Subcutaneous abdominal adipose tissue (tissue), 5 donors: ENCODE results near the gene RNU5B-1.

Experiments
- H3K27ac ChIP-seq: one replicate; pipeline ENCODE4 v1.7.0; 2013; ENCODE audit warnings: low read depth, mild to moderate bottlenecking, inconsistent platforms, low read length, moderate library complexity
- H3K27me3 ChIP-seq, 5 donors: one replicate each; pipeline ENCODE4 v1.7.0; 2013; ENCODE audit warnings: low read length in 5 of 5, inconsistent platforms in 1 of 5; ENCODE audit not compliant: control insufficient read depth in 5 of 5, insufficient read depth in 4 of 5
- H3K36me3 ChIP-seq, 5 donors: one replicate each; pipeline ENCODE4 v1.7.0; 2013; ENCODE audit warnings: low read length in 5 of 5; ENCODE audit not compliant: control insufficient read depth in 5 of 5, insufficient read depth in 5 of 5
- H3K4me1 ChIP-seq, 5 donors: one replicate each; pipeline ENCODE4 v1.7.0; 2013; ENCODE audit warnings: low read length in 5 of 5, mild to moderate bottlenecking in 3 of 5, moderate library complexity in 1 of 5; ENCODE audit not compliant: control insufficient read depth in 5 of 5, insufficient read depth in 5 of 5
- H3K4me3 ChIP-seq, 5 donors: one replicate each; pipeline ENCODE4 v1.7.0; 2013; ENCODE audit warnings: low read length in 5 of 5, low read depth in 1 of 5
- H3K9ac ChIP-seq, 5 donors: one replicate each; pipeline ENCODE4 v1.7.0; 2013; ENCODE audit warnings: low read length in 5 of 5, mild to moderate bottlenecking in 4 of 5, moderate library complexity in 3 of 5
- H3K9me3 ChIP-seq, 5 donors: one replicate each; pipeline ENCODE4 v1.7.0; 2013; ENCODE audit warnings: low read length in 5 of 5; ENCODE audit not compliant: control insufficient read depth in 5 of 5
- donor health status: healthy.
- donor health status: healthy.
- donor health status: healthy.
- donor health status: healthy.
- donor health status: healthy.

Gene RNU5B-1

DNA sequence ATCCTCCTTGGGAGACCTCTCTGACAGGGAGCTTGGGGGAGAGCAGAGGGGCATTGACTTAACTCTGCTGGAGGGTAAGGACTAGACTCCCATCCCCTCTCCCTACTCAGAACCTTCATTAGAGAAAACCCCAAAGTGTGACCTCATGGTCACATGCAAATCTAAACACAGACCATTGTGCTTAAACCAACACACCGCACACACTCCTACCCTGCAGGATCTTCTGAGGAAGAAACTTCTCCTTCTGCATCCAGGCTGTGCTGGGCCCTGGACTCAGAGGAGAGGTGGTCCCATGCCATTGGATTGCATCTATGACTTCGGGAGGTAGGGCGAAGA is 17.0 kb upstream of the RNU5B-1 start:
- Histone ChIP-seq H3K9ac (peak overlapping the region in 3 of 5 donors; percentile 22 to 86 (median 68)), H3K4me3 (peak overlapping the region in 2 of 5 donors; percentile 80 to 84), H3K4me1 (peaks cover 3 to 20% (median 15%) of the 10 kb centered on the region in 5 donors), H3K36me3 (peaks cover 0 to 2% (median 0%) of the 10 kb centered on the region in 5 donors), H3K9me3 (no peaks in the 10 kb centered on the region), H3K27ac (peak overlapping the region; percentile 75), H3K27me3 (no peaks in the 10 kb centered on the region)

GRCh38 chr15:65289261-65289854 is 15.1 kb upstream of the RNU5B-1 start:
- Histone ChIP-seq H3K27me3 (no peaks in the 10 kb centered on the region), H3K27ac (no peak overlapping the region), H3K4me3 (no peak overlapping the region), H3K36me3 (no peaks in the 10 kb centered on the region), H3K4me1 (peaks cover 3 to 20% (median 15%) of the 10 kb centered on the region in 5 donors), H3K9me3 (no peaks in the 10 kb centered on the region), H3K9ac (no peak overlapping the region)

- H3K4me1 ChIP-seq, result peaks cover 3 to 21% (median 15%) of the 10 kb centered on the region in 5 donors
- H3K4me3 ChIP-seq, result no peak overlapping the region
- H3K9me3 ChIP-seq, result no peaks in the 10 kb centered on the region
- no peak overlapping the region for H3K27ac ChIP-seq
- H3K27me3 ChIP-seq, result no peaks in the 10 kb centered on the region
- no peaks in the 10 kb centered on the region for H3K36me3 ChIP-seq
- H3K9ac ChIP-seq, result no peak overlapping the region
These were observed 14.2 kb upstream of the RNU5B-1 start for GRCh38 chr15:65290228-65290627.

DNA sequence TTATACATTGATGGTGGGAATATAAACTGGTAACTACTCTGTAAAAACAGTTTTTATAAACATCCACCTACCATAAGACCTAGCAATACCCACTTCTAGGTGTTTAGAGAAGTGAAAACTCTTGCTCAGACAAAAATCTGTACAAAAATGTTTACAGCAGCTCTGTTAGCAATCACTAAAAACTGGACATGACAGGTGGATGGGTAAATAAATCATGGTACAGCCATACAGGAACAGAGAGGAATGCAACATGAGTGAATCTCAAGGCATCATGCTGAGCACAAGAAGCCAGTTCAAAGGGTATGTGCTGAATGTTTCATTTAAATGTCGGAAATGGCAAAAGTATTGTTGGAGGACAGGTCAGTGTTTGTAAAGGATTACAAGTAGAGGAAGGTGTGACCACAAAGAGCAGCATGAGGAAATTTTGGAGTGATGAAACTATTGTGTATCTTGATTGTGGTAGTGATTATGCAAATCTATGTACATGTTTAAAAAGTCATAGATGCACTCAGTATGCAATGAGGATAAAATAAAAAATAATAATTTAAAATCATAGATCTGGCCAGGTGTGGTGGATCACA is 11.4 kb upstream of the RNU5B-1 start:
- Histone ChIP-seq H3K27me3 (no peaks in the 10 kb centered on the region), H3K4me3 (no peak overlapping the region), H3K27ac (no peak overlapping the region), H3K36me3 (no peaks in the 10 kb centered on the region), H3K9me3 (no peaks in the 10 kb centered on the region), H3K4me1 (peaks cover 0 to 14% (median 12%) of the 10 kb centered on the region in 5 donors), H3K9ac (no peak overlapping the region)

- Histone ChIP-seq H3K4me1 (peaks cover 0 to 19% (median 17%) of the 10 kb centered on the region in 5 donors), H3K4me3 (no peak overlapping the region), H3K9ac (no peak overlapping the region), H3K27me3 (no peaks in the 10 kb centered on the region), H3K36me3 (no peaks in the 10 kb centered on the region), H3K27ac (no peak overlapping the region), H3K9me3 (no peaks in the 10 kb centered on the region)
These were observed 5.7 kb upstream of the RNU5B-1 start for GRCh38 chr15:65298731-65299130.

DNA sequence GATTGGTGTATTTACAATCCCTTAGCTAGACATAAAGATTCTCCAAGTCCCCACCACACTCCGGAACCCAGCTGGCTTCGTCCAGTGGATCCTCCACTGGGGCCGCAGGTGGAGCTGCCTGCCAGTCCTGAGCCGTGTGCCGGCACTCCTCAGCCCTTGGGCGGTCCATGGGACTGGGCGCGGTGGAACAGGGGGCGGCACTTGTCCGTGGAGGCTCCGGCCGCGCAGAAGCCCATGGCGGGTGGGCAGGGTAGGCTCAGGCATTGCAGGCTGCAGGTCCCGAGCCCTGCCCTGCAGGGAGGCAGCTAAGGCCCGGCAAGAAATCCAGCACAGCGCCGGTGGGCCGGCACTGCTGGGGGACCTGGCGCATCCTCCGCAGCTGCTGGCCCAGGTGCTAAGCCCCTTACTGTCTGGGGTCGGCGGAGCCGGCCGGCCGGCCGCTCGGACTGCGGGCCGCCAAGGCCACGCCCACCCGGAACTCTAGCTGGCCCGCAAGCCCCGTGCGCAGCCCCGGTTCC is 3.5 kb upstream of the RNU5B-1 start:
- H3K36me3 ChIP-seq, result no peaks in the 10 kb centered on the region
- H3K27ac ChIP-seq, result no peak overlapping the region
- peaks cover 0 to 26% (median 22%) of the 10 kb centered on the region in 5 donors for H3K4me1 ChIP-seq

DNA sequence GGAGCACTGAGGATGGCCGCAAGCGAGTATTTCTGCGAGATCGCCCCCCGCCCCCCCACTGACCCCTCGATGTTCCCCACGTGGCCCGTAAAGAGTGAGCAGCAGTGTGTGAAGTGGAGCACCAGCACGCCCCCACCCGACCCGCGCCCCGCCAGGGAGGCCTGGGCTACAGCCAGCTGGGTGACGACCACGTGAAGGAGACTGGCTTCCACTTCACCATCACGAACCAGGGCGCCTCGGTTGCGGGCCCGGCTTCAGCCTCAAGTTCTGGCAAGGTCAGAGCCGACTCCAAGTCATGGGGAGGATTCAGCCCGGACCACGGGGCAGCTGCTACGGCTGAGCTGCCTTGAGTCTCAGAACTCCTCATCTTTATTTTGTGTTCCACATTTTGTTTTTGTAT is 2.4 kb upstream of the RNU5B-1 start:
- no peaks in the 10 kb centered on the region for H3K9me3 ChIP-seq
- no peaks in the 10 kb centered on the region for H3K36me3 ChIP-seq
- H3K4me1 ChIP-seq, result peaks cover 0 to 22% (median 18%) of the 10 kb centered on the region in 5 donors
- no peak overlapping the region for H3K9ac ChIP-seq
- H3K27me3 ChIP-seq, result no peaks in the 10 kb centered on the region
- no peak overlapping the region for H3K27ac ChIP-seq
- no peak overlapping the region for H3K4me3 ChIP-seq

More for the DNA sequence above, 3.5 kb upstream of the RNU5B-1 start:
- Histone ChIP-seq H3K4me3 (no peak overlapping the region), H3K9me3 (no peaks in the 10 kb centered on the region), H3K27me3 (no peaks in the 10 kb centered on the region), H3K9ac (no peak overlapping the region)

DNA sequence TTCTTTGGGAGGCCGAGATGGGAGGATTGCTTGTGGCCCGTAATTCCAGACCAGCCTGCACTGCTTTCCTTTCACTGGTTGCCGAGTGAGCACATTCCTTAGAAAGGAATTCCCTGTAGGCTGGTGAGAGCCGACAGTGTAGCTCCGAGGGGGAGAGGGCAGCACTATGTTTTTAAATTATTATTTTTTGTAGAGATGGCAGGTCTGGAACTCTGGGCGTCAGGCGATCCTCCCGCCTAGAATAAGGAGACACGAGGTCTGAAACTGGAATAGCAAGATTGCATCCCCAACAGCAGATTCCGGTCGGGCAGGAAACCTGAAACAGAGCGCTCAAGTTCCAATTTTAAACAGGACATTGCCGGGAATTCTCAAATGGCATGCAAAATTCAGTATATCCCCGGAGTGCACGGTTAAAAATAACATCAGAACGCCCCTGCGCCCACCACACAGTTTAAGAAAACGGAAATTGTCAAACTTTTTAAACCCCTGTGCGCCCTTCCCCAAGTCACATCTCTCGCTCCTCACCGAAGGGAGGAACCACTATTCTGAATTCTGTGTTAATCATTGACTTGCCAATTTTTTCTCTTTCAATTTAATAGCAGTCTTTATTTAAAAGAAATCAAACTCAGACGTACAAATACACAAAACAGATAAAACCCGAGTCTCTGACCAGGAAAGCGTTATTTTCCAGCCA is 643 bp upstream of the RNU5B-1 start:
- H3K9ac ChIP-seq, result peak overlapping the region; percentile 63 to 90 (median 81)
- H3K4me3 ChIP-seq, result peak overlapping the region; percentile 71 to 88 (median 74)
- no peaks in the 10 kb centered on the region for H3K9me3 ChIP-seq
- H3K27ac ChIP-seq, result peak overlapping the region; percentile 83
- H3K36me3 ChIP-seq, result no peaks in the 10 kb centered on the region
- H3K27me3 ChIP-seq, result no peaks in the 10 kb centered on the region
- H3K4me1 ChIP-seq, result peaks cover 0 to 15% (median 15%) of the 10 kb centered on the region in 5 donors

DNA sequence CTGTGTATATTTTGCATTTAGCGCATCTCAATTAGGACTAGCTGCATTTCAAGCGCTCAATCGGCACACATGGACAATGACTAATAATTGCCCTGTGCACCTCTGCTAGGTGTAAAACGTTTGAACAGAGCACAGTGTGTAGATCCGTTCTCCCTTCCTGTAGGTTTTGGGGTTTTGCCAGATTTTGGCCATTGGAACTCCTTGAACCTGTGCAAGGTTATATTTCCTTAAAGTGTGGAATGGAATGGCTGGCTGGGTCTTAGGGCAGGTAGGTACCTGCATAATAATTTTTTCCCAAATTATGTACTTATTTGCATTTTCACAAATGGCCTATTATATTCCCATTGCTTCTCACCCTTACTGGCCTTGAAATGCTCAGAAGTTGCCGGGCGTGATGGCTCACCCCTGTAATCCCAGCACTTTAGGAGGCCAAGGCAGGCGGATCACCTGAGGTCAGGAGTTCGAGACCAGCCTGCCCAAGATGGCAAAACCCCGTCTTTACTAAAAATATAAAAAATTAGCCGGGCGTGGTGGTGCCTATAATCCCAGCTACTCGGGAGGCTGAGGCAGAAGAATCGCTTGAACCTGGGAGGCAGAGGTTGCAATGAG is 777 bp downstream of the RNU5B-1 start:
- peak overlapping the region; percentile 83 for H3K27ac ChIP-seq
- H3K9ac ChIP-seq, result peak overlapping the region in 2 of 5 donors; percentile 81 to 88
- no peaks in the 10 kb centered on the region for H3K9me3 ChIP-seq
- peak overlapping the region; percentile 1 to 42 (median 31) for H3K4me3 ChIP-seq
- peaks cover 2 to 26% (median 25%) of the 10 kb centered on the region in 5 donors for H3K4me1 ChIP-seq
- no peaks in the 10 kb centered on the region for H3K36me3 ChIP-seq
- no peaks in the 10 kb centered on the region for H3K27me3 ChIP-seq

DNA sequence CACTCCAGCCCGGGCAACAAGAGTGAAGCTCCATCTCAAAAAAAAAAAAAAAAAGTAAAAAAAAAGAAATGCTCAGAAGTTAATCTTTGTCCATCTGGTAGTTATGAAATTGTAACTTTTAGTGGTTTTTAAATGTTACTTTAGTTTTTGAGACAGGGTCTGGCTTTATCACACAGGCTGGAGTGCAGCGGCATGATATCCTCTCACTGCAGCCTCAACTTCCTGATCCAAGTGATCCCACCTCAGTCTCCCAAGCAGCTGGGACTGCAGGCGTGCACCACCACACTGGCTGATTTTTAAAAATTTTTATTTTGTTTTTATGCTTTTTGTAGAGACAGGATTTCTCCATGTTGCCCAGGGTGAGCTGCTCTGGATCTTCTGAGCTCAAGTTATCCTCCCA is 1.3 kb downstream of the RNU5B-1 start:
- Histone ChIP-seq H3K9me3 (no peaks in the 10 kb centered on the region), H3K4me3 (no peak overlapping the region), H3K9ac (no peak overlapping the region), H3K36me3 (no peaks in the 10 kb centered on the region), H3K4me1 (peaks cover 2 to 28% (median 26%) of the 10 kb centered on the region in 5 donors), H3K27ac (no peak overlapping the region), H3K27me3 (no peaks in the 10 kb centered on the region)
